ENCODE results near the gene HYI.

HYI gene

DNA sequence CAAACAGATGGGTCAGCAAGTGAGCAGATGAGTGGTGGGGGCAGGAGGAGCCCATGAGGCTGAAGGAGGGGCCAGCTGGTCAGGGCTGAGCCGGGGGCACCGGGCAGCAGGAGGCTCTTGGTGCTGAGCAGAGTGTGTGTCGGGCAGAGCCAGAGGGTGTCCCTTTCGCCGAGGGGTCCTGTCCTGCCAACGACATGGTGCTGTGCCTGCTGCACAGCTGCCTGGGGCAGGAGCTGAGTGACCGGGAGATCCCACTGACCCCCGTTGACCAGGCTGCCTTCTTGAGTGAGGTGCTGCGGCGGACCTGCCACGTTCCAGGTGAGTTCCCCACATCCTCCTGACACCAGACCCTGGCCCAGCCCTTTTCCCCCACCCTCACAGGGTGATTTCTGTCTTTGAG lies 27.5 kb downstream of the HYI start:
- no peak overlapping the region for H3K4me3 ChIP-seq (ENCODE audit: low read length)
- TF ChIP-seq CTCF (conservative IDR thresholded peaks at IDR 0.05; ENCODE audit: low read depth, low read length), result no peak
- DNase-seq (ENCODE audit: low read depth), result no peak

GRCh38 chr1:43425045-43425444 lies 28.7 kb downstream of the HYI start:
- H3K4me3 ChIP-seq (ENCODE audit: low read length), result no peak overlapping the region
- no peak for DNase-seq (ENCODE audit: low read depth)
- no peak for TF ChIP-seq CTCF (conservative IDR thresholded peaks at IDR 0.05; ENCODE audit: low read depth, low read length)

GRCh38 chr1:43423672-43424550 lies 29.8 kb downstream of the HYI start:
- no peak for DNase-seq (ENCODE audit: low read depth)
- TF ChIP-seq CTCF (conservative IDR thresholded peaks at IDR 0.05; ENCODE audit: low read depth, low read length), result no peak
- H3K4me3 ChIP-seq (ENCODE audit: low read length), result no peak overlapping the region

DNA sequence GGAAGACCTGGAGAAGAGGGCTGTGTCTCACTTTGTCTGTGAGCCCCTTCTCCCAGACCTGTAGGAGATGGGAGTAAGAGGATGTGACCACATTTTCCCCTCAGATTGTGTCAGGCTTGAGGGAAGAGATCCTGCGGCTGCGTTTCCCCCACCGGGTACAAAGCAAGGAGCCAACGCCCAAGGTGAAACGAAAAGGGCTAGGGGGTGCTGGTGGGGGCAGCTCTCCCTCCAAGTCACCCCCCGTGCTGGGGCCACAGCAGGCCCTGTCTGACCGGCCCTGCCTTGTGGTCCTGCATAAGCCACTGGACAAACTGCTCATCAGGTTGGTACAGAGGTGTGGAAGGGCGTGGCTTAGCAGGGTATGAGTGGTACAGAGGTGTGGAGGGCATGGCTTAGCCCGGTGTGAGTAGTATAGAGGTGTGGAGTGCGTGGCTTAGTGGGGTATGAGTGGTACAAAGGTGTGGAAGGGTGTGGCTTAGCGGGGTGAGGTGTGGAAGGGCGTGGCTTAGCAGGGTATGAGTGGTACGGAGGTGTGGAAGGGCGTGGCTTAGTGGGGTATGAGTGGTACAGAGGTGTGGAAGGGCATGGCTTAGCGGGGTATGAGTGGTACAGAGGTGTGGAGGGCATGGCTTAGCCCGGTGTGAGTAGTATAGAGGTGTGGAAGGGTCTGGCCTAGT lies 30.6 kb downstream of the HYI start:
- TF ChIP-seq CTCF (conservative IDR thresholded peaks at IDR 0.05; ENCODE audit: low read depth, low read length), result no peak
- no peak for DNase-seq (ENCODE audit: low read depth)
- H3K4me3 ChIP-seq (ENCODE audit: low read length), result no peak overlapping the region

DNA sequence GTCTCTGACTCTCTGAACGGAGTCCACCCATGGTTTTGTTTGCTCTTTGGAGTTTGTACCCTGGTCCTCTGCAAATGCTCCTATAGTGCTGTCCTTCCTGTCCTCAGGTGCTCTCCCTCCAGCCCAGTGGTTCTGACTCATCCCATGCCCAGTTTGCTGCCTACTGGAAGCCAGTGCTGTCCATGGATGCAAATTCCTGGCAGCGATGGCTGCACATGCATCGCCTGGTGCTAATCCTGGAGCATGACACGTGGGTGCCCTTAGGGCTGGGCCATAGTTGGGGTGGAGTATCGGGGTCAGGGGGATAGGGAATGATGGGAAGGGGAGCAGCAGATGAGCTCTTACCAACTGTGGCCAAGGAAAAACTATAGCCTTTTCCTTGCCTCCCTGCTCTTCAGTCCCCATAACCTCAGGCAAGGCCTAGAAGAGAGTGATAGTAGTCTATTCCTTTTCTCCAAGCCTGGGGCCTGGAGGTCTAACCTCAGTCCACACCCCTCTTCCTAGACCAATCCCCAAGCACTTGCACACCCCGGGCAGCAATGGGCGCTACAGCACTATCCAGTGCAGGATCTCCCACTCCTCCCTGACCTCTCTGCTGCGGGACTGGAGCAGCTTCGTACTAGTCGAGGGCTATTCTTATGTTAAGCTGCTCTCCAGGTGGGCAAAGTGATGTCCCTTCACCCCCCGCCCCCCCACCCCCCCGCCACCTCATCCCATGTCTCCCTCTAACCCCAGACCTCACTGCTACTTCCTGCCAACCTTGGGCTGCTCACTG lies 31.6 kb downstream of the HYI start:
- DNase-seq (ENCODE audit: low read depth), result no peak
- no peak for TF ChIP-seq CTCF (conservative IDR thresholded peaks at IDR 0.05; ENCODE audit: low read depth, low read length)
- H3K4me3 ChIP-seq (ENCODE audit: low read length), result no peak overlapping the region

GRCh38 chr1:43421396-43421795 lies 32.3 kb downstream of the HYI start:
- no peak overlapping the region for H3K4me3 ChIP-seq (ENCODE audit: low read length)
- no peak for TF ChIP-seq CTCF (conservative IDR thresholded peaks at IDR 0.05; ENCODE audit: low read depth, low read length)
- no peak for DNase-seq (ENCODE audit: low read depth)

All from retinal pigment epithelial cell (primary cell).